Mesenchymal stem cell (in vitro differentiated cells and primary cell): ENCODE measurements around the gene ETF1.
"Not testable (repeated sequence)": the region's sequence is repeated elsewhere in the genome, so short reads cannot be mapped to it uniquely, and the experiment has no call there.

Source experiments
- DNase-seq: peaks from one replicate; pipeline ENCODE4 v3.0.0-alpha.2; 2013
- H2AFZ ChIP-seq: one replicate; pipeline ENCODE4 v1.6.1; 2013; ENCODE audit warnings: low read depth, mild to moderate bottlenecking, control low read depth, inconsistent platforms, low read length, moderate library complexity
- H2AK5ac ChIP-seq: 2 replicates; pipeline ENCODE4 v1.6.1; 2013; ENCODE audit warnings: low read length, moderate library complexity, mild to moderate bottlenecking, inconsistent platforms; ENCODE audit not compliant: severe bottlenecking
- H2BK120ac ChIP-seq: one replicate; pipeline ENCODE4 v1.6.1; 2013; ENCODE audit warnings: low read depth, mild to moderate bottlenecking, inconsistent platforms, low read length, moderate library complexity
- H2BK12ac ChIP-seq, 2 experiments: one replicate each; pipeline ENCODE4 v1.6.1; 2013; ENCODE audit warnings: inconsistent platforms in 2 of 2, low read length in 2 of 2, mild to moderate bottlenecking in 2 of 2, moderate library complexity in 2 of 2, control low read depth in 1 of 2
- H2BK15ac ChIP-seq: one replicate; pipeline ENCODE4 v1.6.1; 2013; ENCODE audit warnings: mild to moderate bottlenecking, low read depth, inconsistent platforms; ENCODE audit not compliant: poor library complexity, severe bottlenecking
- H2BK5ac ChIP-seq: 2 replicates; pipeline ENCODE4 v1.6.1; 2013; ENCODE audit warnings: low read depth, mild to moderate bottlenecking, low read length, control low read depth, inconsistent platforms; ENCODE audit not compliant: poor library complexity, severe bottlenecking
- H3K14ac ChIP-seq, 2 experiments: one replicate each; pipeline ENCODE4 v1.6.1; 2013; ENCODE audit warnings: inconsistent platforms in 2 of 2, low read length in 2 of 2, control low read depth in 1 of 2, mild to moderate bottlenecking in 1 of 2, moderate library complexity in 1 of 2
- H3K18ac ChIP-seq, 2 experiments: one replicate each; pipeline ENCODE4 v1.6.1; 2013; ENCODE audit warnings: inconsistent platforms in 2 of 2, low read length in 2 of 2, control low read depth in 1 of 2, low read depth in 1 of 2, mild to moderate bottlenecking in 1 of 2
- H3K23ac ChIP-seq, 2 experiments: one replicate each; pipeline ENCODE4 v1.6.1; 2013; ENCODE audit warnings: inconsistent platforms in 2 of 2, low read length in 2 of 2, mild to moderate bottlenecking in 2 of 2, moderate library complexity in 2 of 2, control low read depth in 1 of 2
- H3K27ac ChIP-seq: 2 replicates; pipeline ENCODE4 v1.5.1; 2013; ENCODE audit warnings: mild to moderate bottlenecking, moderate library complexity, low read length, control low read depth, inconsistent platforms; ENCODE audit not compliant: poor library complexity, severe bottlenecking
- H3K27me3 ChIP-seq, 2 experiments: 2 replicates each; pipeline versions ENCODE4 v1.6.1 to v1.7.0; 2013; ENCODE audit warnings: low read length in 2 of 2, mild to moderate bottlenecking in 2 of 2, moderate library complexity in 2 of 2, control low read depth in 1 of 2, inconsistent platforms in 1 of 2; ENCODE audit not compliant: control insufficient read depth in 1 of 2, insufficient read depth in 1 of 2
- H3K36me3 ChIP-seq, 2 experiments: 2 replicates each; pipeline versions ENCODE4 v1.6.1 to v1.7.0; 2013; ENCODE audit warnings: low read length in 2 of 2, control low read depth in 1 of 2, inconsistent platforms in 1 of 2, low read depth in 1 of 2, mild to moderate bottlenecking in 1 of 2; ENCODE audit not compliant: insufficient read depth in 2 of 2, control insufficient read depth in 1 of 2
- H3K4ac ChIP-seq, 2 experiments: one replicate each; pipeline ENCODE4 v1.6.1; 2013; ENCODE audit warnings: inconsistent platforms in 2 of 2, low read length in 2 of 2, mild to moderate bottlenecking in 2 of 2, moderate library complexity in 2 of 2, control low read depth in 1 of 2, low read depth in 1 of 2
- H3K4me1 ChIP-seq: 2 replicates; pipeline ENCODE4 v1.6.1; 2013; ENCODE audit warnings: low read depth, low read length, control low read depth; ENCODE audit not compliant: control insufficient read depth, insufficient read depth
- H3K4me2 ChIP-seq: 2 replicates; pipeline ENCODE4 v1.6.1; 2013; ENCODE audit warnings: low read length, mild to moderate bottlenecking, inconsistent platforms; ENCODE audit not compliant: poor library complexity, severe bottlenecking
- H3K4me3 ChIP-seq, 2 experiments: 2 replicates each; pipeline versions ENCODE4 v1.5.1 to v1.7.0; 2013; ENCODE audit warnings: low read length in 2 of 2, mild to moderate bottlenecking in 2 of 2, control low read depth in 1 of 2, low read depth in 1 of 2; ENCODE audit not compliant: insufficient read depth in 1 of 2
- H3K79me1 ChIP-seq: replicated peaks from 2 replicates; pipeline ENCODE4 v1.6.1; 2013; ENCODE audit warnings: mild to moderate bottlenecking, control low read depth, low read length, inconsistent platforms; ENCODE audit not compliant: poor library complexity, severe bottlenecking
- H3K9ac ChIP-seq: 2 replicates; pipeline ENCODE4 v1.7.0; 2013; ENCODE audit warnings: mild to moderate bottlenecking, low read length, moderate library complexity
- H3K9me3 ChIP-seq: 2 replicates; pipeline ENCODE4 v1.7.0; 2013; ENCODE audit warnings: mild to moderate bottlenecking, low read length; ENCODE audit not compliant: control insufficient read depth
- H4K8ac ChIP-seq: one replicate; pipeline ENCODE4 v1.6.1; 2013; ENCODE audit warnings: inconsistent platforms, mild to moderate bottlenecking, low read length, moderate library complexity
- H4K91ac ChIP-seq: one replicate; pipeline ENCODE4 v1.6.1; 2013; ENCODE audit warnings: mild to moderate bottlenecking, low read length, inconsistent platforms
- WGBS: methylation state at CpG from one replicate; pipeline ENCODE4 v1.1.7; 2013; ENCODE audit warnings: mixed read lengths; 5-methylcytosine and 5-hydroxymethylcytosine counted together

ETF1 gene

GRCh38 chr5:138508958-138509357 is 34.1 kb downstream of the ETF1 start:
- no peak overlapping the region for H3K9ac ChIP-seq
- WGBS = 92% methylated on average over 2 of the region's 3 CpGs
- peaks cover 15% of the 10 kb centered on the region for H3K79me1 ChIP-seq
- no peak overlapping the region for H3K4ac ChIP-seq
- no peak overlapping the region for H2BK12ac ChIP-seq
- no peak overlapping the region for H2BK5ac ChIP-seq
- H4K91ac ChIP-seq = no peak overlapping the region
- H3K4me1 ChIP-seq = no peaks in the 10 kb centered on the region
- H3K4me2 ChIP-seq = no peak overlapping the region
- no peaks in the 10 kb centered on the region for H3K9me3 ChIP-seq
- H3K36me3 ChIP-seq = peaks cover 30 to 84% of the 10 kb centered on the region in 2 experiments
- no peak overlapping the region for H3K23ac ChIP-seq
- H2AFZ ChIP-seq = no peak overlapping the region
- H4K8ac ChIP-seq = no peak overlapping the region
- H2BK15ac ChIP-seq = no peak overlapping the region
- H2BK120ac ChIP-seq = no peak overlapping the region
- no peak overlapping the region for H3K4me3 ChIP-seq
- no peak overlapping the region for H3K18ac ChIP-seq
- H3K27ac ChIP-seq = no peak overlapping the region
- no peak for DNase-seq
- H2AK5ac ChIP-seq = no peak overlapping the region
- H3K14ac ChIP-seq = no peak overlapping the region
- no peaks in the 10 kb centered on the region for H3K27me3 ChIP-seq

- WGBS = 91% methylated on average over 8 of the region's 8 CpGs
Measured at GRCh38 chr5:138507485-138507884, 35.6 kb downstream of the ETF1 start.

GRCh38 chr5:138506370-138507306 is 36.4 kb downstream of the ETF1 start:
- H2AK5ac ChIP-seq = no peak overlapping the region
- WGBS = 96% methylated on average over 10 of the region's 10 CpGs
- no peak overlapping the region for H3K4me3 ChIP-seq
- H3K14ac ChIP-seq = no peak overlapping the region
- H4K91ac ChIP-seq = no peak overlapping the region
- DNase-seq = no peak
- no peak overlapping the region for H2AFZ ChIP-seq
- no peak overlapping the region for H3K23ac ChIP-seq
- H3K9ac ChIP-seq = no peak overlapping the region
- no peaks in the 10 kb centered on the region for H3K9me3 ChIP-seq
- H3K4me1 ChIP-seq = peaks cover 2% of the 10 kb centered on the region
- H2BK15ac ChIP-seq = no peak overlapping the region
- no peak overlapping the region for H2BK5ac ChIP-seq
- peaks cover 22 to 62% of the 10 kb centered on the region in 2 experiments for H3K36me3 ChIP-seq
- no peaks in the 10 kb centered on the region for H3K27me3 ChIP-seq
- peaks cover 14% of the 10 kb centered on the region for H3K79me1 ChIP-seq
- no peak overlapping the region for H2BK12ac ChIP-seq
- no peak overlapping the region for H3K27ac ChIP-seq
- no peak overlapping the region for H3K18ac ChIP-seq
- H3K4ac ChIP-seq = no peak overlapping the region
- no peak overlapping the region for H4K8ac ChIP-seq
- no peak overlapping the region for H2BK120ac ChIP-seq
- H3K4me2 ChIP-seq = no peak overlapping the region

More at GRCh38 chr5:138507485-138507884, 35.6 kb downstream of the ETF1 start:
- not testable (repeated sequence) for H2BK12ac ChIP-seq, H2BK15ac ChIP-seq, H2AK5ac ChIP-seq, H2AFZ ChIP-seq, H3K9me3 ChIP-seq, H3K4me1 ChIP-seq, H2BK5ac ChIP-seq, H3K4ac ChIP-seq, H3K23ac ChIP-seq, H4K91ac ChIP-seq, H3K18ac ChIP-seq, H3K4me2 ChIP-seq, H3K14ac ChIP-seq, H2BK120ac ChIP-seq, H3K27me3 ChIP-seq, H3K4me3 ChIP-seq, H3K27ac ChIP-seq, H4K8ac ChIP-seq
- peak; percentile 89 for DNase-seq
- Histone ChIP-seq H3K36me3 (peaks cover 26 to 69% of the 10 kb centered on the region in 2 experiments), H3K79me1 (peaks cover 15% of the 10 kb centered on the region), H3K9ac (peak overlapping the region; percentile 26)

GRCh38 chr5:138504799-138505198 is 38.2 kb downstream of the ETF1 start:
- no peak overlapping the region for H3K14ac ChIP-seq
- no peak overlapping the region for H2BK15ac ChIP-seq
- H3K23ac ChIP-seq = no peak overlapping the region
- peaks cover 10% of the 10 kb centered on the region for H3K79me1 ChIP-seq
- WGBS = 96% methylated on average over 4 of the region's 4 CpGs
- no peak overlapping the region for H2BK5ac ChIP-seq
- no peak overlapping the region for H2BK120ac ChIP-seq
- H3K4me3 ChIP-seq = no peak overlapping the region
- no peak overlapping the region for H3K27ac ChIP-seq
- no peak overlapping the region for H2AFZ ChIP-seq
- no peaks in the 10 kb centered on the region for H3K9me3 ChIP-seq
- H3K27me3 ChIP-seq = no peaks in the 10 kb centered on the region
- H3K4me1 ChIP-seq = peaks cover 2% of the 10 kb centered on the region
- H3K36me3 ChIP-seq = peaks cover 18 to 44% of the 10 kb centered on the region in 2 experiments
- H3K9ac ChIP-seq = no peak overlapping the region
- no peak overlapping the region for H3K18ac ChIP-seq
- no peak overlapping the region for H4K91ac ChIP-seq
- H2AK5ac ChIP-seq = no peak overlapping the region
- DNase-seq = no peak
- no peak overlapping the region for H3K4ac ChIP-seq
- H3K4me2 ChIP-seq = no peak overlapping the region
- no peak overlapping the region for H4K8ac ChIP-seq
- no peak overlapping the region for H2BK12ac ChIP-seq
